PC-3 (cell line): ENCODE results near the gene AMN.

Experiments
- EZH2 ChIP-seq: fragments of 300-600 bp; sonication (generic); IDR thresholded peaks from one replicate; pipeline ENCODE4 v1.6.1; 2017; ENCODE audit warnings: antibody characterized with exemption, mild to moderate bottlenecking, low read length; ENCODE audit not compliant: unreplicated experiment
- EZH2phosphoT487 ChIP-seq: fragments of 300-600 bp; sonication (generic); IDR thresholded peaks from 2 replicates; pipeline ENCODE4 v1.6.1; 2018; ENCODE audit warnings: mild to moderate bottlenecking, antibody characterized with exemption, low read length, borderline replicate concordance
- TF ChIP-seq, protein P1 (sequence below): fragments of 300-600 bp; sonication (generic); conservative IDR thresholded peaks from 2 replicates; pipeline ENCODE4 v1.5.1; 2017; ENCODE audit warnings: antibody characterized with exemption, low read depth, mild to moderate bottlenecking, low read length

DNA sequence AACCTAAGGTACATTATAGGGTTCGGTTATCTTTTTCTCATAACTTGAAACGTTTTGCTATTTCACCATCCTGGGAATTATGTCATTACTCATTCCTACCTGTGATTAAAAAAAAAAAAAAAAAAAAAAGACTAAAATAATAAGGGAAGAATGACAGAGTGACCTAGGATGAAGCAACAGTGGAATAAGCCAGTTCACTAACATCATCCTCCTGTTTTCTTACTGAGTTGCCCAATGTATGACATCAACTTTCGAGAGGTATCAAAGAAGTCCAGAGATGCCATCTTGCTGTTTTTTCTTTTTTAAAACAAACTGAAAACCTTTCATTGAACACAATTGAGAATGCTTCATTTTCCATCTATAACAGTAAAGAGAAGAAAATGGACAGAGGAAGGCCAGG lies 42.8 kb downstream of the AMN start:
- TF ChIP-seq EZH2phosphoT487 (no peak), EZH2 (no peak)
- TF ChIP-seq, protein P1, sequence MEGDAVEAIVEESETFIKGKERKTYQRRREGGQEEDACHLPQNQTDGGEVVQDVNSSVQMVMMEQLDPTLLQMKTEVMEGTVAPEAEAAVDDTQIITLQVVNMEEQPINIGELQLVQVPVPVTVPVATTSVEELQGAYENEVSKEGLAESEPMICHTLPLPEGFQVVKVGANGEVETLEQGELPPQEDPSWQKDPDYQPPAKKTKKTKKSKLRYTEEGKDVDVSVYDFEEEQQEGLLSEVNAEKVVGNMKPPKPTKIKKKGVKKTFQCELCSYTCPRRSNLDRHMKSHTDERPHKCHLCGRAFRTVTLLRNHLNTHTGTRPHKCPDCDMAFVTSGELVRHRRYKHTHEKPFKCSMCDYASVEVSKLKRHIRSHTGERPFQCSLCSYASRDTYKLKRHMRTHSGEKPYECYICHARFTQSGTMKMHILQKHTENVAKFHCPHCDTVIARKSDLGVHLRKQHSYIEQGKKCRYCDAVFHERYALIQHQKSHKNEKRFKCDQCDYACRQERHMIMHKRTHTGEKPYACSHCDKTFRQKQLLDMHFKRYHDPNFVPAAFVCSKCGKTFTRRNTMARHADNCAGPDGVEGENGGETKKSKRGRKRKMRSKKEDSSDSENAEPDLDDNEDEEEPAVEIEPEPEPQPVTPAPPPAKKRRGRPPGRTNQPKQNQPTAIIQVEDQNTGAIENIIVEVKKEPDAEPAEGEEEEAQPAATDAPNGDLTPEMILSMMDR, result no peak
